NOMO-1 treated with dmso at 0.1 percent for 144 hours (cell line): ENCODE measurements around the gene HOXA11.
A peak's percentile ranks its signal among the peaks of the same experiment; 100 is the strongest.

Experiments used
- DNase-seq: peaks from one replicate; lab custom pipeline; 2025; ENCODE audit not compliant: unreplicated experiment; lab: John Stamatoyannopoulos, UW

HOXA11 gene

GRCh38 chr7:27171325-27171636, 13.8 kb downstream of the HOXA11 start:
- no peak for DNase-seq

GRCh38 chr7:27170426-27171324, 14.4 kb downstream of the HOXA11 start:
- no peak for DNase-seq

- no peak for DNase-seq
Measured at GRCh38 chr7:27169658-27170425, 15.2 kb downstream of the HOXA11 start.

- DNase-seq, result no peak
Measured at GRCh38 chr7:27168265-27168947, 16.6 kb downstream of the HOXA11 start.

GRCh38 chr7:27167916-27168264, 17.1 kb downstream of the HOXA11 start:
- no peak for DNase-seq

- no peak for DNase-seq
Measured at GRCh38 chr7:27166531-27167505, 18.2 kb downstream of the HOXA11 start.

- DNase-seq, result no peak
Measured at GRCh38 chr7:27165996-27166530, 19.0 kb downstream of the HOXA11 start.

GRCh38 chr7:27165089-27165995, 19.7 kb downstream of the HOXA11 start, which contains the start of gene HOXA9:
HOXA9 (minus strand) TSS chr7:27165537; CDS start chr7:27165457, 80 bp downstream.
- peak; percentile 81 for DNase-seq

- no peak for DNase-seq
Measured at GRCh38 chr7:27164367-27165088, 20.5 kb downstream of the HOXA11 start.

GRCh38 chr7:27164045-27164366, 21.0 kb downstream of the HOXA11 start:
- DNase-seq, result no peak

- no peak for DNase-seq
Measured at GRCh38 chr7:27163288-27164044, 21.6 kb downstream of the HOXA11 start.

- DNase-seq, result no peak
Measured at GRCh38 chr7:27162561-27163287, 22.3 kb downstream of the HOXA11 start.

GRCh38 chr7:27161721-27162560, 23.1 kb downstream of the HOXA11 start:
- DNase-seq, result no peak

- DNase-seq, result peak; percentile 63
Measured at GRCh38 chr7:27161214-27161720, 23.8 kb downstream of the HOXA11 start.

- peak; percentile 74 for DNase-seq
Measured at GRCh38 chr7:27160546-27161213, 24.4 kb downstream of the HOXA11 start.

- DNase-seq, result no peak
Measured at GRCh38 chr7:27160145-27160545, 24.9 kb downstream of the HOXA11 start.
